ENCODE results near the gene CTNND1.
"Not testable (repeated sequence)": the region's sequence is repeated elsewhere in the genome, so short reads cannot be mapped to it uniquely, and the experiment has no call there.

Gene CTNND1, protein sequence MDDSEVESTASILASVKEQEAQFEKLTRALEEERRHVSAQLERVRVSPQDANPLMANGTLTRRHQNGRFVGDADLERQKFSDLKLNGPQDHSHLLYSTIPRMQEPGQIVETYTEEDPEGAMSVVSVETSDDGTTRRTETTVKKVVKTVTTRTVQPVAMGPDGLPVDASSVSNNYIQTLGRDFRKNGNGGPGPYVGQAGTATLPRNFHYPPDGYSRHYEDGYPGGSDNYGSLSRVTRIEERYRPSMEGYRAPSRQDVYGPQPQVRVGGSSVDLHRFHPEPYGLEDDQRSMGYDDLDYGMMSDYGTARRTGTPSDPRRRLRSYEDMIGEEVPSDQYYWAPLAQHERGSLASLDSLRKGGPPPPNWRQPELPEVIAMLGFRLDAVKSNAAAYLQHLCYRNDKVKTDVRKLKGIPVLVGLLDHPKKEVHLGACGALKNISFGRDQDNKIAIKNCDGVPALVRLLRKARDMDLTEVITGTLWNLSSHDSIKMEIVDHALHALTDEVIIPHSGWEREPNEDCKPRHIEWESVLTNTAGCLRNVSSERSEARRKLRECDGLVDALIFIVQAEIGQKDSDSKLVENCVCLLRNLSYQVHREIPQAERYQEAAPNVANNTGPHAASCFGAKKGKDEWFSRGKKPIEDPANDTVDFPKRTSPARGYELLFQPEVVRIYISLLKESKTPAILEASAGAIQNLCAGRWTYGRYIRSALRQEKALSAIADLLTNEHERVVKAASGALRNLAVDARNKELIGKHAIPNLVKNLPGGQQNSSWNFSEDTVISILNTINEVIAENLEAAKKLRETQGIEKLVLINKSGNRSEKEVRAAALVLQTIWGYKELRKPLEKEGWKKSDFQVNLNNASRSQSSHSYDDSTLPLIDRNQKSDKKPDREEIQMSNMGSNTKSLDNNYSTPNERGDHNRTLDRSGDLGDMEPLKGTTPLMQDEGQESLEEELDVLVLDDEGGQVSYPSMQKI

DNA sequence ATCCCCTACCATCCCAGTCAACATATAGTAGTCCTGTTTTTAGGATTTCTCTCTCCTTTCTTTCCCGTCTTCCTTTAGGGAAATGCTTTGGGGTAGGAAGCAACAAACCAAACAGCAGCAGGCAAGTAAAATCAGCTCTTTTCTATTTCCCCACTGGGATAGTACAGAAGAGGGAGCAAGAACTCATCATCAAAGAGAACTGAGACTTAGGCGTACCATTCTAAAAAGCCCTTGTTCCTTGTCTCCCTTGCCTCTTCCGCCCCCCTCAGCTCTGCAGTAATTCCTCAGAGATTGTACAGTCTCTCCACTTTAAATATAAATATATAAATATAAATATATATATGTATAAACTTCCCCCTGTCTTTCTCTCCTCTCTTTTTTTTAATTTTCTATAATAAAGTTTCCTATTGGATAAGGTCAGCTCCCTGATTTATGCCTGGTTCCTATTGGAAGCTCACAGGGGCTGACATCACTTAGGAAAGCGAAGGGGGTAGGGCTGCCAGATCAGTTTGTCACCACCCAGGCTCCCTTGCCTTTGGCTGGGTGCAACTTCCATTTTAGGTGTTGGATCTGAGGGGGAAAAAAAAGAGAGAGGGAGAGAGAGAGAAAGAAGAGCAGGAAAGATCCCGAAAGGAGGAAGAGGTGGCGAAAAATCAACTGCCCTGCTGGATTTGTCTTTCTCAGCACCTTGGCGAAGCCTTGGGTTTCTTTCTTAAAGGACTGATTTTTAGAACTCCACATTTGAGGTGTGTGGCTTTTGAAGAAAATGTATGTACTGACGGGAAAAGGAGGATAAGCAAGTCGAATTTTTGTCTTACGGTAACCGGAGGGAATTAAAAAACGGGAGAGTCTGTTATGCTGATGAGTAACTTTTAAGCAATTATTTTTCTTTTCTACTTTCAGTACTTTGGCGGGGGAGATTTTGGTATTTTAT, at the start of gene CTNND1:
CTNND1 (plus strand) TSS at position 502 of the 934 bp plus-strand sequence. CDS start 29,677 bp downstream, outside the sequence.
- TF ChIP-seq GATA1 (IDR thresholded peaks at IDR 0.05; ENCODE audit: low read depth, low read length) (no peak), POLR2A (IDR thresholded peaks at IDR 0.05; ENCODE audit: low read length) (peak; percentile 84)
- peak; percentile 89 to 90 for DNase-seq

DNA sequence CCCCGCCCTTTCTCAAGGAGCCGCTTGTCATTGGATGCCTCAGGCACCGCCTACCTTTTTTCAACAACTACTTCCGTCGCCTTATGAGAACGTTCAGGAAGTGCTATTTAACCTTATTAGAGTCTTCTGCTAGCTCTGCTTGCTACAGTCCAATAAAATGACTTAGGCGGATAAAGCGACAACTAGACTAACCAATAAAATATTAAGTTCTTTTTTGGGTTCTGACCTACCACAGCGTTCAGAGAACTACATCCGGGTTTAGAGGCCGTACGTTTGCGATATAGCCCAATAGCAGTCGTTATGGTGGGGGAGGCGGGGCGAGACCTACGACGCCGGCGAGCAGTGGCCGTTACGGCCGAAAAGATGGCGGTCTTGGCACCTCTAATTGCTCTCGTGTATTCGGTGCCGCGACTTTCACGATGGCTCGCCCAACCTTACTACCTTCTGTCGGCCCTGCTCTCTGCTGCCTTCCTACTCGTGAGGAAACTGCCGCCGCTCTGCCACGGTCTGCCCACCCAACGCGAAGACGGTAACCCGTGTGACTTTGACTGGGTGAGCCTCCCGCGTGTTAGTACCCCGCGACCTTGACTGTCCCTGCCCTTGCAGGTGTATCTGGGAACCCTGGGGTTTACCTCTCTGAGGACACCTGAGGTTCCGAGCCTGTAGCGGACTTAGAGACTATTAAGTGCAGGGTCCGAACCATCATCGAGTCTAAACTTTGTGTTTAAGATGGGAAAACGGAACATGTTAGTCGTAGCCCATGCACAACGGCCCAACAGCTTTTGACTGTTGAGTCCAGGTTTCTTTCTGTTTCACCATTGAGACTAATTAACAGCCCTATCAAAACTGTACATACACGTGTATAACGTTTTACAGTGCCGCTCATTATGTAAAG, 49.1 kb upstream of the CTNND1 start, which contains the start of gene TMX2:
TMX2 (plus strand) TSS at position 338 of the 895 bp plus-strand sequence; CDS start at position 364, 26 bp downstream.
- DNase-seq: peak; percentile 99
- TF ChIP-seq GATA1 (IDR thresholded peaks at IDR 0.05; ENCODE audit: low read depth, low read length) (no peak), POLR2A (IDR thresholded peaks at IDR 0.05; ENCODE audit: low read length) (peak; percentile 89)

DNA sequence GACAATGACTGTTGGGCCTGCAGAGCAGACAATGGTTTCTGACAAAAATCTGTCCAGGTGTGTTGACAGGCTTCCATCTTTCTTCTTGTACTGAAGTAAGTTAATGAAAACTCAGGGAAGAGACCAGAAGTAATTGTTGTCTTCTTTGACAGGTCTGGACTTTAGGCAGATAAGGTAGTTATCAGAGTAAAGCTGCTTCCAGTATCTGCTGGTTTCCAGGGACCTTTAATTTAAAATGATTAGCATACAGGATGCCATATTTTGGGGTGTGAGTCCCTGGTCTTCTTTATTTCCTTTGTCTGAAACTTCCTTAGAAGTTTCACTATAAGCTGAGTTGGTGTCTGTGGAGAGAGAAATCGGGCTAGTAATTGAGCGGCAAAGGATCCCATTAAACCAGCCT, 47.8 kb upstream of the CTNND1 start:
- DNase-seq: peak; percentile 38 to 63
- TF ChIP-seq GATA1 (IDR thresholded peaks at IDR 0.05; ENCODE audit: low read depth, low read length) (no peak), POLR2A (IDR thresholded peaks at IDR 0.05; ENCODE audit: low read length) (no peak)

DNA sequence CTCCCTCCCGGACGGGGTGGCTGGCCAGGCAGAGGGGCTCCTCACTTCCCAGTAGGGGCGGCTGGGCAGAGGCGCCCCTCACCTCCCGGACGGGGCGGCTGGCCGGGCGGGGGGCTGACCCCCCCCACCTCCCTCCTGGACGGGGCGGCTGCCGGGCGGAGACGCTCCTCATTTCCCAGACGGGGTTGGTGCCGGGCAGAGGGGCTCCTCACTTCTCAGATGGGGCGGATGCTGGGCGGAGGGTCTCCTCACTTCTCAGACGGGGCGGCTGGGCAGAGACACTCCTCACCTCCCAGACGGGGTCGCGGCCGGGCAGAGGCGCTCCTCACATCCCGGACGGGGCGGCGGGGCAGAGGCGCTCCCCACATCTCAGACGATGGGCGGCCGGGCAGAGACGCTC, 44.9 kb upstream of the CTNND1 start:
- not testable (repeated sequence) for DNase-seq

DNA sequence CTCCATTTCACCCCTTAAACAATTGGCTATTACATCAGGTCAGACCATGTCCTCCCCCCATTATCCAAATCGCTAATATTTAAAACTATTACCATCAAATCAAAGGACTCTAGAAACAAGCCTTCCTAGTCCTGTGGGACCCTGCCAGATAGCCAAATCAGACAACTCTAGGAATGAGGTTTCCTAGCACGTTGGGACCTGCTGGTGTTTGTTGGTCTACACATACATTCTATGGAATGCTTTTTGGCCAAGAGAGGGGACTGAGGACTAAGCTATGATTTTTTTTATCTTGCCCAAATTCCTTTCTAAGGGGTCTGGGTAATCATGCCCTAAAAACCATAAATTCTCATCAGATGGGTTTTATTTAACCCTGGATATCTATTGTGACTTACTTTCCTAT, 34.4 kb upstream of the CTNND1 start:
- TF ChIP-seq GATA1 (IDR thresholded peaks at IDR 0.05; ENCODE audit: low read depth, low read length) (no peak), POLR2A (IDR thresholded peaks at IDR 0.05; ENCODE audit: low read length) (no peak)
- DNase-seq: no peak

DNA sequence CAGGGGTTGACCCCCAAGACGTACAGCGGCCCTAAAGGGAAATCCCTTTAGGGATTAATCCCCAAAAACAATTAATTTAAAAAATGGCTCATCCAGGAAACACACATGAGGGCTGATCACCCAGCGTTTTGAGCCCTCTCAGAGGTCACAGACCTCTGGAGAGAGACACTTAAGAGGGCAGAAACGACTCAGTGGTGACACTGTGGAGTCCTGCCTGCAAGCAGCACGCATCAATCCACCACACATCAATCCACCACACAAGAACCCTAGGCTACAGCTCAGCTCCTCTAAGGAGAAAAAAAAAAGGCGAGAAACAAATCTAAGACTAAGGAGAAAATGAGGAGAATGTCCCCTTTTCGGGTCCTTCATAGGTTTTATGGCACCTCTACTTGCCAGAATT, 32.8 kb upstream of the CTNND1 start:
- no peak for DNase-seq
- TF ChIP-seq GATA1 (IDR thresholded peaks at IDR 0.05; ENCODE audit: low read depth, low read length) (no peak), POLR2A (IDR thresholded peaks at IDR 0.05; ENCODE audit: low read length) (no peak)

DNA sequence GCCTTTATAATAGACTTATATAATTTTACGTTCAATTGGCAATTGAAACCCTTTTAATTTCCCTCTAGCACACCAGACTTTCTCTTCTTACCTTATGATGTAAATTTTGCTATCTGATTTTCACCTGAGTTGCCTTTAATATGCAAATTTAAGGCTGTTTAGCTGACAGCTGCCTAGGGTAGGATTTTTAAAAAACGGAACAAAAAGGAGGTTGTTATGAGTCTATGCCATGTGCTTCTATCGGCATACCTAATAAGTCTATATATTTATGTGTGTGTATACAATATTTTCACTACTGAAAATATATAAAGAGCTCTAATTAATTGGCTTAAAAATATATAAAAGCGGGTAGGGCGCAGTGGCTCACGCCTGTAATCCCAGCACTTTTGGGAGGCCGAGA, 32.1 kb upstream of the CTNND1 start:
- TF ChIP-seq GATA1 (IDR thresholded peaks at IDR 0.05; ENCODE audit: low read depth, low read length) (no peak), POLR2A (IDR thresholded peaks at IDR 0.05; ENCODE audit: low read length) (no peak)
- no peak for DNase-seq

DNA sequence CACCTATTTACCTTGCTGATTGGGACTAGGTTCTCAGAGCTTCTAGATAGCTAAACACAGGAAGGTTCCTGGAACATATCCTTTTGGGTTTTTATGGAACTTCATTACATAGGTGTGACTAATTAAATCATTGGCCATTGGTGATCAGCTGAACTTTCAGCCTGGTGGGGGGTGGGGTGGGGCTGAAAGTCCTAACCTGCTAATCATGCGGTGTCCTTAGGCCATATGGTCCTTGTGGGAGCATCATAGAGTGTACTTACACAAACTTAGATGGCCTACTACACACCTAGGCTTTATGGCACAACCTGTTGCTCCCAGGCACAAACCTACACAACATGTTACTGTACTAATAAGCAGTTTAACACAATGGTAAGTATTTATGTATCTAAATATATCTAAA, 28.9 kb upstream of the CTNND1 start:
- TF ChIP-seq GATA1 (IDR thresholded peaks at IDR 0.05; ENCODE audit: low read depth, low read length) (no peak), POLR2A (IDR thresholded peaks at IDR 0.05; ENCODE audit: low read length) (no peak)

DNA sequence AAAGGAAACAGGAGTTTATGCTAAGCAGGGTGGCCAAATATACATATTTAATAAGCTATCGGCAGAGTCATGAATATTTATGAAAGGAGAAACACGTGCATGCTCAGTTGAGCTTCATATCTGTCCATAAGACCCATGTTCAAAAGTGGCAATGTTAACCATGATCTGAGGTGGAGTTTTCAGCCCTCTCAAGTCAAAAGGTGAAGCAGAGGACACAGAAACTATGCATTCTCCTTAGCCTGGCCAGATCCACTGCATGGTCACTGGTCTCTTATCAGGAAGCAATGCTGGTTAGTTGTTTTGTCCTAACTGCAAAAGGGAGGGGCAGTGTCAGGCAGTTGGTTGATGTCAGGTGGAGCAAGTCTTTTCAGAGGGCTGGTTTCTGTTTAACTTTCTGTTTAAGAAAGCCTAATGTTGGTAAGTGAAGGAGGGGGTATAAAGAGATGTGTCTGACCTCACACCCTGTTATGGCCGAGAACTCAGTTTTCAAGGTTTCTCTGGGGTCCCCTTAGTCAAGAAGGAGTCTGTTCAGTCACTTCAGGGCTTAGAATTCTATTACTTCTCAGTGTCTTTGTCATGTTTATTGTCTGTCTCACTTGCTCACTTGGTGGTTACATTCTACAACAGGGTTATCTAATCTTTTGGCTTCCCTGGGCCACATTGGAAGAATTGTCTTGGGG, 25.8 kb upstream of the CTNND1 start:
- peak; percentile 79 to 86 for DNase-seq
- TF ChIP-seq GATA1 (IDR thresholded peaks at IDR 0.05; ENCODE audit: low read depth, low read length) (no peak), POLR2A (IDR thresholded peaks at IDR 0.05; ENCODE audit: low read length) (no peak)

More for the DNA sequence above, 28.9 kb upstream of the CTNND1 start:
- DNase-seq: no peak

DNA sequence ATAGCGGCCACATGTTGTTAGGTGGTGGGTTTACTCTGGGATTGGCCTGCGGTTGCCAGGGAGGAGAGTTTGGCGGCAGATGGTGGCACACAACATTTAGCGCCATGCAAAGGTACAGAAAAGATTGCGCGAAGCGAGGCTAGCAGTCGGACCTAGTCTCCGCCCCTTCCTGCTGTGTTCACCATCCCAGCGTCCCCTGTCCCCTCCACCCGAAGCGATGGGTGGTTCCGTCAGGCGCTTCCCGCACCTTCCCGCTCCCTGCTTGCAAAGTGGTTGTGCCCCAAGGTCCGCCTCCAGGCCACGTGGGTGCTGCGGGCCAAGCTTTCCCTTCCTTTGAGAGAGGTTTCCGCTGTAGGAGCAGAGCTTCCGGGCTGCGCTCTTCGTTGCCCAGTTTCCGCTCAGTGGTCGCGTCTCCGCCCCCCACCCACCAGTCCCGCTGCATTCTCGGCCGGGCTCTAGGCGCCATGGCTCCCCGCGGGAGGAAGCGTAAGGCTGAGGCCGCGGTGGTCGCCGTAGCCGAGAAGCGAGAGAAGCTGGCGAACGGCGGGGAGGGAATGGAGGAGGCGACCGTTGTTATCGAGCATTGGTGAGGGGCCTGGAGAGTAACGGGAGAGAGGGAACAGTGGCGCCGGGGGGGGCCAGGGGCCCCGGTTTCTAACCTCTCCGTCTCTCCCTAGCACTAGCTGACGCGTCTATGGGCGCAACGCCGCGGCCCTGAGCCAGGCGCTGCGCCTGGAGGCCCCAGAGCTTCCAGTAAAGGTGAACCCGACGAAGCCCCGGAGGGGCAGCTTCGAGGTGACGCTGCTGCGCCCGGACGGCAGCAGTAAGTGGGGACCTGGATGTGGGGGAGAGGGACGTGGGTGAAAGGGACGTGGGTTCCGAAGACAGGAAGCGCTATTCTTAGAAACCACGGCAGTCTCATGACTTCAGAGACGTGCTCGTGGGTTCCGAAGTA, 20.2 kb upstream of the CTNND1 start, which contains the start of gene SELENOH:
SELENOH (plus strand) TSS at position 360 of the 955 bp plus-strand sequence; CDS start at position 465, 105 bp downstream.
- DNase-seq: peak; percentile 96 to 97
- no peak for TF ChIP-seq GATA1 (IDR thresholded peaks at IDR 0.05; ENCODE audit: low read depth, low read length)
- TF ChIP-seq POLR2A (IDR thresholded peaks at IDR 0.05; ENCODE audit: low read length): peak; percentile 91

DNA sequence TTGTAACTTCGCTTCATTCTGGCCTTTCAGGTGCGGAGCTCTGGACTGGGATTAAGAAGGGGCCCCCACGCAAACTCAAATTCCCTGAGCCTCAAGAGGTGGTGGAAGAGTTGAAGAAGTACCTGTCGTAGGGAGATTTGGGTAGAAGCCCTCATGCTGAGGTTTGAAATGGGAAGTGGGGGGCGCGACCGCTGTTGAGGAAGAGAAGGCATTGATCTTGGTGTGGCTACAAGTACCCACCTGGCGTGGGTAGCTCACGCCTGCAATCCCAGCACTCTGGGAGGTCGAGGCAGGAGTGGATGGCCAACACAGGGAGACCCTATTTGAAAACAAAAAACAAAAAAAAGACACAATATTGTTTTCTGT, 19.5 kb upstream of the CTNND1 start:
- TF ChIP-seq POLR2A (IDR thresholded peaks at IDR 0.05; ENCODE audit: low read length) (no peak), GATA1 (IDR thresholded peaks at IDR 0.05; ENCODE audit: low read depth, low read length) (no peak)
- DNase-seq: no peak

All from erythroblast (primary cell).